ENCODE measurements around the gene EGFL8. TPM values are rescaled to one million over a fixed set of nuclear protein-coding genes. Genes with fewer than 3 reads are reported as not detected.

The EGFL8 gene
- total RNA-seq, 1 donor from 2014 or later = 8.7 TPM

GRCh38 chr6:32166411-32167061, 2.1 kb downstream of the EGFL8 start:
- intact Hi-C loops (cut with micrococcal nuclease) = no loop called here

- intact Hi-C loops (cut with micrococcal nuclease) = no loop called here
Measured at GRCh38 chr6:32167154-32167760, 2.9 kb downstream of the EGFL8 start.

GRCh38 chr6:32167761-32168262, 3.4 kb downstream of the EGFL8 start:
- intact Hi-C loops (cut with micrococcal nuclease) = no loop called here

GRCh38 chr6:32168350-32168749, 4.0 kb downstream of the EGFL8 start:
- intact Hi-C loops (cut with micrococcal nuclease) = no loop called here

- intact Hi-C loops (cut with micrococcal nuclease) = no loop called here
Measured at GRCh38 chr6:32168807-32169591, 4.6 kb downstream of the EGFL8 start.

GRCh38 chr6:32170294-32170693, 5.9 kb downstream of the EGFL8 start:
- intact Hi-C loops (cut with micrococcal nuclease) = loop anchor here (10.0 kb wide), 2 partner anchors 435 to 505 kb away; partner anchors contain the start of genes C6orf47, CLIC1, CSNK2B and GPANK1

- intact Hi-C loops (cut with micrococcal nuclease) = loop anchor here (10.0 kb wide), 2 partner anchors 436 to 506 kb away; partner anchors contain the start of genes C6orf47, CLIC1, CSNK2B and GPANK1
Measured at GRCh38 chr6:32171234-32171633, 6.8 kb downstream of the EGFL8 start.

- intact Hi-C loops (cut with micrococcal nuclease) = loop anchor here (10.0 kb wide), 2 partner anchors 438 to 508 kb away; partner anchors contain the start of genes C6orf47, CLIC1, CSNK2B and GPANK1
Measured at GRCh38 chr6:32173051-32173727, 8.8 kb downstream of the EGFL8 start.

- intact Hi-C loops (cut with micrococcal nuclease) = loop anchor here (10.0 kb wide), 2 partner anchors 440 to 510 kb away; partner anchors contain the start of genes C6orf47, CLIC1, CSNK2B and GPANK1
Measured at GRCh38 chr6:32174416-32174815, 10.0 kb downstream of the EGFL8 start.

- intact Hi-C loops (cut with micrococcal nuclease) = loop anchor here (5.0 to 10.0 kb wide), 4 partner anchors 441 to 797 kb away; partner anchors contain the start of genes C6orf47, CLIC1, CSNK2B and GPANK1
Measured at GRCh38 chr6:32175322-32175710, 10.9 kb downstream of the EGFL8 start.

GRCh38 chr6:32175711-32176475, 11.5 kb downstream of the EGFL8 start, which contains the start of gene AGPAT1:
Gene AGPAT1 (minus strand): TSS chr6:32176084. CDS start chr6:32171496, 4,588 bp downstream.
- intact Hi-C loops (cut with micrococcal nuclease) = loop anchor here (1.0 to 10.0 kb wide), 6 partner anchors 21 to 796 kb away; partner anchors contain the start of genes C6orf47, CLIC1, CSNK2B and FKBPL

- intact Hi-C loops (cut with micrococcal nuclease) = loop anchor here (1.0 to 10.0 kb wide), 6 partner anchors 22 to 796 kb away; partner anchors contain the start of genes C6orf47, CLIC1, CSNK2B and FKBPL
Measured at GRCh38 chr6:32176476-32177182, 12.2 kb downstream of the EGFL8 start.

- intact Hi-C loops (cut with micrococcal nuclease) = loop anchor here (2.0 to 10.0 kb wide), 5 partner anchors 22 to 795 kb away; partner anchors contain the start of genes C6orf47, CLIC1, CSNK2B and GPANK1
Measured at GRCh38 chr6:32177183-32177787, 12.9 kb downstream of the EGFL8 start.

- intact Hi-C loops (cut with micrococcal nuclease) = loop anchor here (1.0 to 10.0 kb wide), 7 partner anchors 12 to 794 kb away; partner anchors contain the start of genes C6orf47, CLIC1, CSNK2B and GPANK1
Measured at GRCh38 chr6:32177788-32178546, 13.6 kb downstream of the EGFL8 start, which contains the start of gene RNF5. Gene RNF5 (plus strand): TSS chr6:32178405. CDS start chr6:32178512, 107 bp downstream.

GRCh38 chr6:32178547-32179440, 14.4 kb downstream of the EGFL8 start:
- intact Hi-C loops (cut with micrococcal nuclease) = loop anchor here (1.0 to 10.0 kb wide), 6 partner anchors 12 to 794 kb away; partner anchors contain the start of genes C6orf47, CLIC1, CSNK2B and GPANK1

- intact Hi-C loops (cut with micrococcal nuclease) = loop anchor here (5.0 to 10.0 kb wide), 4 partner anchors 445 to 792 kb away; partner anchors contain the start of genes C6orf47, CLIC1, CSNK2B and GPANK1
Measured at GRCh38 chr6:32179766-32180405, 15.5 kb downstream of the EGFL8 start.
